Thoracic aorta (tissue), 2 donors: Measurements from ENCODE around the gene SPC25. TPM values are rescaled to one million over a fixed set of nuclear protein-coding genes. Genes with fewer than 3 reads are reported as not detected.

Experiments used
- ATAC-seq: fragments of 150-250 bp; one replicate; pipeline ENCODE4 v1.8.0; 2017; ENCODE audit warnings: low read depth; ENCODE audit not compliant: insufficient number of reproducible peaks, low FRiP score
- DNase-seq: peaks from one replicate; pipeline ENCODE4 v3.0.0-alpha.2; 2020; ENCODE audit warnings: low spot score
- H3K27ac ChIP-seq, 2 donors: fragments of 200-600 bp; sonication (generic); 1 replicate in 1 of 2; 2 replicates in 1 of 2; pipeline ENCODE4 v1.5.1; 2016; ENCODE audit warnings: mild to moderate bottlenecking in 2 of 2, moderate library complexity in 2 of 2
- H3K27me3 ChIP-seq: fragments of 200-600 bp; sonication (generic); replicated peaks from 2 replicates; pipeline ENCODE4 v1.6.0; 2016; ENCODE audit warnings: mild to moderate bottlenecking; ENCODE audit not compliant: insufficient read depth
- H3K36me3 ChIP-seq: fragments of 200-600 bp; sonication (generic); one replicate; pipeline ENCODE4 v1.5.1; 2016
- H3K4me1 ChIP-seq, 2 donors: fragments of 200-600 bp; sonication (generic); 1 replicate in 1 of 2; 2 replicates in 1 of 2; pipeline versions ENCODE4 v1.5.1 to v1.6.0; 2016; ENCODE audit warnings: low read depth in 2 of 2, mild to moderate bottlenecking in 1 of 2; ENCODE audit not compliant: control insufficient read depth in 1 of 2
- H3K4me3 ChIP-seq: fragments of 200-600 bp; sonication (generic); 2 replicates; pipeline ENCODE4 v1.5.1; 2016; ENCODE audit warnings: mild to moderate bottlenecking
- H3K9me3 ChIP-seq: fragments of 200-600 bp; sonication (generic); 2 replicates; pipeline ENCODE4 v1.5.1; 2016
- CTCF ChIP-seq: fragments of 200-600 bp; sonication (generic); IDR thresholded peaks from one replicate; pipeline ENCODE4 v1.5.1; 2019; ENCODE audit warnings: antibody characterized with exemption
- total RNA-seq, 2 donors: library from RNA; depleted of rRNA; stranded (reverse); fragments of >200 nt; gene quantifications; one replicate each; pipeline versions ENCODE4 v1.1.0 to v1.2.3, GENCODE V29; 2016

Gene SPC25
- total RNA-seq, 2 donors from 2014 or later = 1.1 TPM; not detected in 1

- Histone ChIP-seq H3K36me3 (no peaks in the 10 kb centered on the region), H3K27me3 (no peaks in the 10 kb centered on the region), H3K27ac (no peak overlapping the region), H3K9me3 (no peaks in the 10 kb centered on the region), H3K4me1 (no peaks in the 10 kb centered on the region), H3K4me3 (no peak overlapping the region)
- DNase-seq = no peak
- no peak for ATAC-seq
- no peak for TF ChIP-seq CTCF
Measured at GRCh38 chr2:168821992-168822391, 68.2 kb downstream of the SPC25 start.

- ATAC-seq (no peak), DNase-seq (no peak)
- Histone ChIP-seq H3K4me1 (no peaks in the 10 kb centered on the region), H3K36me3 (no peaks in the 10 kb centered on the region), H3K27me3 (no peaks in the 10 kb centered on the region), H3K27ac (no peak overlapping the region), H3K9me3 (no peaks in the 10 kb centered on the region), H3K4me3 (no peak overlapping the region)
- no peak for TF ChIP-seq CTCF
Measured at GRCh38 chr2:168821577-168821976, 68.7 kb downstream of the SPC25 start.

Other genes with a start within 250 kb of the SPC25 start
- 10 to 100 TPM in 1 of 2 donors, 1 to 10 TPM in 1; 5.3 to 18.3 TPM for gene NOSTRIN, start 87.8 kb downstream of the SPC25 start, total RNA-seq
- gene G6PC2, start 10.9 kb upstream of the SPC25 start, total RNA-seq = not detected
- not detected for gene ABCB11, start 140.9 kb upstream of the SPC25 start, total RNA-seq
- 1 to 10 TPM in 1 of 2 donors, under 1 TPM in 1; 0.95 to 4.8 TPM for gene DHRS9, start 179.1 kb upstream of the SPC25 start, total RNA-seq